GM12874 (cell line): Measurements from ENCODE around the gene CLDN16.

Source experiments
- TF ChIP-seq, protein P1 (sequence below): IDR thresholded peaks from 2 replicates; pipeline ENCODE4 v1.5.1; 2011; ENCODE audit warnings: low read depth, mild to moderate bottlenecking, control low read depth, low read length, moderate library complexity; ENCODE audit not compliant: insufficient read depth

Gene CLDN16

DNA sequence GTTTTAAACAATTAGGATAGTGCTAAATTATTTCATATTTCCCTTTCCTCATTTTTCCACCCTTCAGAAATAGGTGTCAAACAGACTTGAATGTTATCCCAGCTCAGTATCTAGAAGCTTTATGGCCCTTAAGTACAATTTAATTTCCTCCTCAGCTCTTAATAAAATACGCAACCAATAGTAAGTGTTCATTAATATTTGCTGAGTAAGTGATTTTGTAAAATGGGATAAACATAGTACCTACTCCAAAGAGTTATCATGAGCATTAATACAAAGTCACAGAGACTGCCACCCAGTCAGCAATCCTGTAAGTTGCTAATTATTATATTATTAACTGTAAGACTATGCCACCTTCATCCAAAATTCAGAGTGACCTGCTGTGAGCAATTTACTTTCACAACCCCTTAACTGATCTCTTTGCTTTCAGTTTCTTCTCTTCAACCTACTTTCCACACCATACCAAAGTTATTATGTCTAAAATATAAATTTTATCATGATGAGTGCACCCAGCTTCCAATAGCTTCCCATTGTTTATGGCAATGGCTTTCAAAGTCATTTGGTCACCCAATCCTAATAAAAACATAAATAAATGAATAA, 35.0 kb upstream of the CLDN16 start:
- TF ChIP-seq, protein P1, sequence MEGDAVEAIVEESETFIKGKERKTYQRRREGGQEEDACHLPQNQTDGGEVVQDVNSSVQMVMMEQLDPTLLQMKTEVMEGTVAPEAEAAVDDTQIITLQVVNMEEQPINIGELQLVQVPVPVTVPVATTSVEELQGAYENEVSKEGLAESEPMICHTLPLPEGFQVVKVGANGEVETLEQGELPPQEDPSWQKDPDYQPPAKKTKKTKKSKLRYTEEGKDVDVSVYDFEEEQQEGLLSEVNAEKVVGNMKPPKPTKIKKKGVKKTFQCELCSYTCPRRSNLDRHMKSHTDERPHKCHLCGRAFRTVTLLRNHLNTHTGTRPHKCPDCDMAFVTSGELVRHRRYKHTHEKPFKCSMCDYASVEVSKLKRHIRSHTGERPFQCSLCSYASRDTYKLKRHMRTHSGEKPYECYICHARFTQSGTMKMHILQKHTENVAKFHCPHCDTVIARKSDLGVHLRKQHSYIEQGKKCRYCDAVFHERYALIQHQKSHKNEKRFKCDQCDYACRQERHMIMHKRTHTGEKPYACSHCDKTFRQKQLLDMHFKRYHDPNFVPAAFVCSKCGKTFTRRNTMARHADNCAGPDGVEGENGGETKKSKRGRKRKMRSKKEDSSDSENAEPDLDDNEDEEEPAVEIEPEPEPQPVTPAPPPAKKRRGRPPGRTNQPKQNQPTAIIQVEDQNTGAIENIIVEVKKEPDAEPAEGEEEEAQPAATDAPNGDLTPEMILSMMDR, result no peak

DNA sequence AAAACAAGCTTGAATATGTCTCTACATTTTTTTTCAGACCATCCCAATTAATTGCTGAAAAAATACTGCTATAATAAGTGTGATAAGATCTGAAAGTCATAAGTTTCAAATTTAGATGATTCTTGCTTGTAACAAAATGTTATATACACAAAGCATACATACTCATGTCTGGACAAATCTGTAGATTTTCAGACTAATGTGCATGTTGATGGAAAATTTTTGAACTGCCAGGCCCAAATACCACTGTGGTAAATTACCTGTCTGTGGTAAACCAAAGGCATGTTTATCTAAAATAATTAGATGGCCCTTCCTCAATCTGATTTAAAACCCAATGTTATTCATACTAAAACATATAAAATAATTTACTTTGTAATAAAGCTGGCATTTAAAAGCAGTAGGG, 31.7 kb upstream of the CLDN16 start:
- TF ChIP-seq, protein P1, result no peak

DNA sequence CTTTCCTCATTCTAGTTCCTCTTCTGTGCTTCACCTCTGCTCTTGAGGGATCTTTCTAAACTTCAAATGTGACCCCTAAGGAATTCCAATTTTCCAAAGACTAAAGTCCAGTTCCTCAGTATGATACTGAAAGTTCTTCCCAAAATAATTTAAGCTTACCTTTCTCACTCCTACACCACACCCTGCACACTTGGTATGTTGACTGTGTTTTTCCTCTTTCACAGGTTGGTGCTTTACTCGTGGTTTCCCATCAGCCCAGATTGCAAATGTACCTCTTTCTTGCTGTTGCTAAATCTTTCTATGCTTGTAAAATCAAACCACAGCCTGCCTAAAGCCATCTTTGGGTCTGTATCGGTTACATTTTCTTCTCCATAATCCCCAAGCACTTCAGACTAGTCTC, 30.5 kb upstream of the CLDN16 start:
- TF ChIP-seq, protein P1, result no peak

DNA sequence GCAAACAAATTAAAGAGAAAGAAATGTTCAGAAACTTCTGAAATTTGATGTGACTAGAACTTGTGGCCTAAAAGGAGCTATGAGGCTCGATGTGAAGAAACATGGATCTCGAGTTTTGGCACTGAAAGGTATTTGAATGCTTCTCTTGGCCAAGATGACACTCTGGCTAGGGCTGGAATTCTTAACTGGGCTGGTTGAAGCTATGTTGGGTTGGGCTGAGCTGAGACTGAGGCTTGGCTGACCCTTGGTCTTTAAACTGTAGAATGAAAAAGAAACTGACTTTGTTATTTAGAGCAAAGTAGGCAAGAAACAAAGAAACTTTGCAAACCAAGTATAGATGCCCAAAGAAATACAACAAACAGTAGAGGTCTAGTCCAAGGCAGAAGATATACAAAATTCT, 28.1 kb upstream of the CLDN16 start:
- TF ChIP-seq, protein P1, result no peak

DNA sequence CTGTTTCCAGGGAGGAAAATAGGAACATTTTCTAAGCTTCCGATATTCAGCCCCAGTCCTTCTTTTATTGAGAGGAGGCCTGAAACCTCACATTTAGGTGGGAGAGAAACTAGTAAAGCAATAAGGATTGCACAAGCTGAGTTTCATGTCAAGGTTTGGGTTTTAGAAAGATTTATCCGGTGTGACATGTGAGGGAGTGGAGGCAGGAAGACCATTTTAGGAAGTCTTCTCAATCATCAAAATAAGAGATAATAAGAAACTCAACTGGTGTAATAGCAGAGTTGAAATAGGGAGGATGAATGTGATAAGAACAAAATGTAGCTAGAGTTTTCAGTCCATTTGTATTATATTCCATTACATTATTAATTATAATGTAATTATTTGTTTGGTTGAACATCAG, 27.7 kb upstream of the CLDN16 start:
- TF ChIP-seq, protein P1, result no peak

DNA sequence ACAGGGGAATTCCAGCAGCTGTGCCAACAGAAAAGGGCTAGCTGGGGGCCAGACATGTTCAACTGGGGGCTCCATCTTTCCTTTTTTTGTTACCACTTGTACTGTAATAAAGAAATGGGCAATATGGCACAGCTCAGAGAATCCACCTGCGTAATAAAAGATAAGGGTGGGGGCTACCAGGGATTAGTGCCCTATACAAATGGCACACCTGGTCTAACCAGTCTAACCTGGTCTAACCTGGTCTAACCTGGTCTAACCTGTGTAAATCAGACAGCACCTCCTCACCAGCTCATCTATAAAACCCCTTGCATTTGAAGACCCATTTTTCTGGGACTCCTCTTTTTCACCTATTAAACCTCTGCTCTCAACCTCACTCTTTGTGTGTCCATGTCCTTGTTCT, 26.2 kb upstream of the CLDN16 start:
- TF ChIP-seq, protein P1, result no peak

DNA sequence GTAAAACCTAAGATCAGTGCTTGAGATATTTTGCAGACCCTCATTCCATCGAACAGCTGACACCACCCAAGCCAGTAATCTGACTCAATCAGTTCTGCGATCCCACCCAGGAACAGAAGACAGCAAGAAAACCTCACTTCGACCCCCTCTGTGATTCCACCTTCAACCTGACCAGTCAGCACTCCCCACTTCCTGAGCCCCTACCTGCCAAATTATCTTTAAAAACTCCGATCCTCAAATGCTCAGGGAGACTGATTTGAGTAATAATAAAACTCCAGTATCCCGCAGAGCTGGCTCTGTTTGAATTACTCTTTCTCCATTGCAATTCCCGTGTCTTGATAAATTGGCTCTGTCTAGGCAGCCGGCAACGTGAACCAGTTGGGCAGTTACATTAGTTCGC, 25.7 kb upstream of the CLDN16 start:
- TF ChIP-seq, protein P1, result no peak
